ENCODE results near the gene MEGF6. TPM values are rescaled to one million over a fixed set of nuclear protein-coding genes. Genes with fewer than 3 reads are reported as not detected.

MEGF6 gene
- total and polyA plus RNA-seq, 2 donors (not counting 3 experiments of a cell fraction or from before 2014, with no cell fraction given), result 22.5 to 63.7 TPM

- dilution Hi-C loops (cut with MboI; ENCODE audit: extremely low pct_ligation_motif_present, low sequenced_read_pairs), result no loop called here
- ChIA-PET POLR2A (no interaction called here), CTCF (interaction anchor here (1.0 kb wide), 1 partner anchor 11 kb away, joined by 3 read pairs; no protein-coding TSS in a partner anchor)
- Histone ChIP-seq H3K4me1 (ENCODE audit: control insufficient read depth, extremely low read depth, insufficient read depth, low read length) (no peaks in the 10 kb centered on the region), H4K20me1 (replicated peaks; ENCODE audit: control insufficient read depth, extremely low read depth, insufficient read depth, low read length) (no peaks in the 10 kb centered on the region), H3K27ac (ENCODE audit: insufficient read depth, low read depth, low read length) (no peak overlapping the region), H2AFZ (ENCODE audit: low read depth, low read length) (no peak overlapping the region), H3K4me3 (replicated peaks in 1 of 3; ENCODE audit: insufficient read depth in 1 of 3, low read depth in 1 of 3, low read length in 3 of 3) (no peak overlapping the region), H3K9me1 (replicated peaks; ENCODE audit: control insufficient read depth, extremely low read depth, insufficient read depth, low read length) (no peaks in the 10 kb centered on the region), H3K79me2 (ENCODE audit: control insufficient read depth, insufficient read depth, low read length) (no peaks in the 10 kb centered on the region), H3K27me3 (ENCODE audit: control insufficient read depth in 2 of 2, insufficient read depth in 2 of 2, low read length in 2 of 2) (no peaks in the 10 kb centered on the region), H3K36me3 (ENCODE audit: control insufficient read depth in 2 of 2, extremely low read depth in 1 of 2, insufficient read depth in 2 of 2, low read length in 2 of 2) (no peaks in the 10 kb centered on the region), H3K9me3 (replicated peaks; ENCODE audit: control insufficient read depth, insufficient read depth, low read length) (no peaks in the 10 kb centered on the region), H3K4me2 (ENCODE audit: insufficient read depth, low read length) (no peak overlapping the region), H3K9ac (replicated peaks; ENCODE audit: extremely low read depth, insufficient read depth, low read length) (no peak overlapping the region)
- BruUV-seq (replicated peaks), result no TSS peak
- DNase-seq (ENCODE audit: low read depth, low spot score) (no peak), FAIRE-seq (peak; percentile 46)
- TF ChIP-seq FOS (IDR thresholded peaks at IDR 0.05; ENCODE audit: borderline replicate concordance, insufficient read depth, low read length), result peak; percentile 46
- no peak for TF ChIP-seq EZH2 (IDR thresholded peaks at IDR 0.05; ENCODE audit: borderline replicate concordance, low read depth, low read length, severe bottlenecking)
- intact Hi-C loops (cut with micrococcal nuclease), result no loop called here
Measured at GRCh38 chr1:3460672-3461131, 150.6 kb downstream of the MEGF6 start.

GRCh38 chr1:3459940-3460671 is 151.2 kb downstream of the MEGF6 start:
- H3K4me2 ChIP-seq (ENCODE audit: insufficient read depth, low read length), result no peak overlapping the region
- no peak overlapping the region for H2AFZ ChIP-seq (ENCODE audit: low read depth, low read length)
- H3K4me3 ChIP-seq (replicated peaks in 1 of 3; ENCODE audit: insufficient read depth in 1 of 3, low read depth in 1 of 3, low read length in 3 of 3), result no peak overlapping the region
- no TSS peak for BruUV-seq (replicated peaks)
- DNase-seq (ENCODE audit: low read depth, low spot score) (no peak), FAIRE-seq (no peak)
- H3K9me1 ChIP-seq (replicated peaks; ENCODE audit: control insufficient read depth, extremely low read depth, insufficient read depth, low read length), result no peaks in the 10 kb centered on the region
- no peaks in the 10 kb centered on the region for H3K27me3 ChIP-seq (ENCODE audit: control insufficient read depth in 2 of 2, insufficient read depth in 2 of 2, low read length in 2 of 2)
- no peak for TF ChIP-seq POLR2A (IDR thresholded peaks at IDR 0.05; ENCODE audit: low read depth, low read length)
- TF ChIP-seq EZH2 (IDR thresholded peaks at IDR 0.05; ENCODE audit: borderline replicate concordance, low read depth, low read length, severe bottlenecking), result no peak
- no peaks in the 10 kb centered on the region for H4K20me1 ChIP-seq (replicated peaks; ENCODE audit: control insufficient read depth, extremely low read depth, insufficient read depth, low read length)
- H3K9ac ChIP-seq (replicated peaks; ENCODE audit: extremely low read depth, insufficient read depth, low read length), result no peak overlapping the region
- H3K9me3 ChIP-seq (replicated peaks; ENCODE audit: control insufficient read depth, insufficient read depth, low read length), result no peaks in the 10 kb centered on the region
- ChIA-PET POLR2A (no interaction called here), CTCF (interaction anchor here (1.3 to 1.9 kb wide), 4 partner anchors 12 to 267 kb away, joined by 3 to 8 read pairs (median 3); no protein-coding TSS in a partner anchor)
- dilution Hi-C loops (cut with MboI; ENCODE audit: extremely low pct_ligation_motif_present, low sequenced_read_pairs), result no loop called here
- no peak overlapping the region for H3K27ac ChIP-seq (ENCODE audit: insufficient read depth, low read depth, low read length)
- intact Hi-C loops (cut with micrococcal nuclease), result no loop called here
- H3K79me2 ChIP-seq (ENCODE audit: control insufficient read depth, insufficient read depth, low read length), result no peaks in the 10 kb centered on the region
- H3K4me1 ChIP-seq (ENCODE audit: control insufficient read depth, extremely low read depth, insufficient read depth, low read length), result no peaks in the 10 kb centered on the region
- no peaks in the 10 kb centered on the region for H3K36me3 ChIP-seq (ENCODE audit: control insufficient read depth in 2 of 2, extremely low read depth in 1 of 2, insufficient read depth in 2 of 2, low read length in 2 of 2)

All from endothelial cell of umbilical vein (primary cell).